GM18951 (cell line): Measurements from ENCODE around the gene TCF7L2.

Source experiments
- POLR2A ChIP-seq: IDR thresholded peaks from 4 replicates; pipeline ENCODE4 v1.6.1; 2011; ENCODE audit warnings: mild to moderate bottlenecking; ENCODE audit not compliant: insufficient read length, insufficient read depth; ENCODE audit errors: extremely low read depth
- in situ Hi-C: fragments of 300-500 bp; cut with MboI; formaldehyde crosslinking; loops from one replicate; pipeline ENCODE4 v1.12.0; 2022; ENCODE audit warnings: low sequenced_read_pairs, mixed read lengths, inconsistent platforms; ENCODE audit not compliant: unreplicated experiment

TCF7L2 gene

GRCh38 chr10:112962343-112962742 is 12.3 kb downstream of the TCF7L2 start:
- in situ Hi-C loops: no loop called here
- no peak for TF ChIP-seq POLR2A

DNA sequence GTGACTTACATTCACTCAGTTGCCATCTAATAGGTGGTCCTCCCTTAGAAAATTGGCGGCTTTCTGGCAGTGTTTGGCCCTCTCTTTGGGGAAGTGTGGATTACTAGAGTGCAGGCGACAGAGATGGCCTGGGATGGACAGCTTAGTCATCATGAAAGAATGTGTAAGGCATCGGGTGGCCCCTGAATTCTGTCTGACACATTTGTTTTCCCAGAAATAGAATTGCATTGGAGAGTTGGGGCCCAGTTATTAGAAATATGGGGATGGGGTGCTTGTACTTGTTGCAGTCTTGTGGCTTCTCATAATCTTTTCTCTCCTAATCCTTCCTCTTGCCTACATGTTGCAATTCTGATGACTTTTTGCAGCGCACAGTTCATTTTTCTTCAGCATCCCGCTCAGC is 13.8 kb downstream of the TCF7L2 start:
- TF ChIP-seq POLR2A: no peak
- in situ Hi-C loops: no loop called here

- TF ChIP-seq POLR2A: no peak
- in situ Hi-C loops: no loop called here
Observed at GRCh38 chr10:112964482-112964881, 14.4 kb downstream of the TCF7L2 start.

DNA sequence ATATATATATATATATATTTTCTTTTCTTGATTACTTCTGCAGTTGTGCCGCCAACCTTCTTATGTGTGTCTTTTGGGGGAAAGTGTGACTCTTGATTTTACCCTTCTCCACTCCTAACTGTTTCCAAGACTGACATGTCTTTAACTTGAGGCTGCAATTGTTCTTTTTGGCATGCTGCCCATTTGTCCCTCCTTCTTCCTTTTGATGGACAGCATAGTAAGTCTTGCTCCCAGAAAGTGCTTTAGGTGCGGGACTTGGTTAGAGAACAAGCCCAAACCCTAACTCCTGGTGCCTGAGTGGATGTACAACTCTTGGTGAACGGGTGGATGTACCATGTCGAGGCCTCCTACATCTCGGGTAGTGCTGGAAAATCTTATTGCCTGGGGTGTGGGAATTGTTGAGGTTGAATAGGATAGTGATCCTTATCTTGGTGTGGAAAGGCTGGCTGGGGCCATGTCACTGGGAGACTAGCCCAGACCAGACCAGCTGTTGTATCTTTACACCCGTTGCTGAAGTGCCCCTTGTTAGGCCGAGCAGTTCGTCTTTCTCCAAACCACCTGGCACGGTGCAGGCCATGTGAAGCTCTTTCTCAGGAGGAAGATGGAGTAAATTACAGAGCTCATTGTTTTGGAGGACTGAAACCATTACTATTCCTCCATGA is 16.3 kb downstream of the TCF7L2 start:
- in situ Hi-C loops: no loop called here
- no peak for TF ChIP-seq POLR2A

GRCh38 chr10:112967200-112967599 is 17.2 kb downstream of the TCF7L2 start:
- TF ChIP-seq POLR2A: no peak
- in situ Hi-C loops: no loop called here

DNA sequence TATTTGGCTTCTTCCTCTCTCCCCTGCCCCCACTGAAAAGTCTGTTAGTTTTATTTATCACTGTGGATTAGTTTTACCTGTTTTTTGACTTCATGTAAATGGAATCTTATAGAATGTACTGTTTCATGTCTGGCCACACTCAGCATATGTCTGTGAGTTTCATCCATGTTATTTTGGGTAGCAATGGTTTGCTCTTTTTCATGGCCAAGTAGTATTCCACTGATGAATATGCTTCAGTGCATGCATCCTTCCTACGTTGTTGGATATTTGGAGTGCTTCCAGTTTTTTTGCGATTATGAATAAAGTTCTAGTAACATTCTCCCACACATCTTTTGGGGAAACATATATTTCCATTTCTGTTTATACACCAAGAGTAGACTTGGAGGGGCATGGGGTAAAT is 19.1 kb downstream of the TCF7L2 start:
- in situ Hi-C loops: no loop called here
- no peak for TF ChIP-seq POLR2A

DNA sequence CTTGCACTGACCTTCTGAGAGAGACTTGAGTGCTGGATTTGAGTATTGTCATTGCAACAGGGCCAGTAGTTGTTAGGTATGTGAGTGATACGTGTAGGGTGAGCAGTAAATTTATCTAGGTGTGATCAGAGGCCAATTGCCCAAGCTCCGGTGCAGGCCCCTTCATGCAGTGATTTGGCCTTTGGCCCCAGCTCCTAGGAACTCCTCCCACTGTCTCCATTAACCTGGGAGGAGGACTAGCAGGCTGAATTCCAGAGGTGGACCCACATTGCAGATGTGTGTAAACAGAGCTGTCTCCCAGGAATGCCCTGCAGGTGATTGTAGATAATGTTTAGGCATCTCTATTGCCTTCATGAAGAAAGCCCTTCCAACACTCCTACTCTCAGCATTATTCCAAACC is 19.5 kb downstream of the TCF7L2 start:
- in situ Hi-C loops: no loop called here
- TF ChIP-seq POLR2A: no peak

DNA sequence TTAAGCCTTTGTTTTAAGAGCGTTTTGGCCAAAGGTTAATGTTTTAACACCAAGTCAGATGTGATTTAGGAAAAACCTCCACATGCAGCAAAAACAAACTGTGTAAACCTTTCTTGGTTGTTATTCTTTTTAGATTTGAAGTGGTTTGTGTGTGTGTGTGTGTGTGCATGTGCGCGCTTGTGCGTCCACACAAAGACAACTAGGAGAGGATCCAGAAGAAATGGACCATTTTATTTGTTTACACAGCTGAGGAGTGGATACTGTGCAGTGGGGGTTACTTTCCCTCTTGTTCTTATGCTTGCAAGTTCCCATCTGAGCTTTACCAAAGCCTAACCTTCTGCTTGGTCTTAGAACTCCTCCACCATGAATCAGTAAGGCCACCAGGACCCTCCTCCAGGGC is 20.0 kb downstream of the TCF7L2 start:
- no peak for TF ChIP-seq POLR2A
- in situ Hi-C loops: no loop called here

DNA sequence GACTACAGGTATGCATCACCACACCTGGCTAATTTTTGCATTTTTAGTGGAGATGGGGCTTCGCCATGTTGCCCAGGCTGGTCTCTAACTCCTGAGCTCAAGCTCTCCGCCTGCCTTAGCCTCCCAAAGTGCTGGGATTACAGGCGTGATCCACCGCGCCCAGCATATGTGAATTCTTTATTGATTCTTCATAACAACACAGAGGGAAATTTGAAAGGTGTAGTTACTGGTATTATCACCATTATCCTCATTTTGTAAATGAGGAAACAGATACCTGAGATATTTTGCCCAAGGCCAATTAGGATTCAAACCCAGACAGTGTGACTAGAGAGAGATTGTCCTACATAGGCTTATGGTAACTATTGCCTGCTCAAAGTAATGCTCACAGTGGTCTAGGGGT is 22.6 kb downstream of the TCF7L2 start:
- TF ChIP-seq POLR2A: no peak
- in situ Hi-C loops: no loop called here

- no peak for TF ChIP-seq POLR2A
- in situ Hi-C loops: no loop called here
Observed at GRCh38 chr10:112973046-112973445, 23.0 kb downstream of the TCF7L2 start.

DNA sequence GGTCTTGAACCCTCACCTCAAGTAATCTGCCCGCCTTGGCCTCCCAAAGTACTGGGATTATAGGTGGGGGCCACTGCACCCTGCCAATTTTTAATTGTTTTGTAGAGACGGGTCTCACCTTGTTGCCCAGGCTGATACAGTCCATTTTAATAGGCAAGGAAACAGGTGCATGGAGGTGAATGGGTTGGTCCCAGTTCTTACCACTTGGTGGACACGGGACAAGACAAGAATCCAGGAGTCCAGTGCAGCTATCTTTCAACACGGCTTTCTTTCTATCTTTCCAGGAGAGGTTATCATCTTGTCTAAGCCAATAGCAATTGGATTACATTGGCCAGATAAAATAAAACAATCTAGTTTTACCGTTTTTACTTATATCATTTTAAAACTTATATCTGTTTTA is 23.8 kb downstream of the TCF7L2 start:
- no peak for TF ChIP-seq POLR2A

GRCh38 chr10:112977426-112977898 is 27.4 kb downstream of the TCF7L2 start:
- in situ Hi-C loops: no loop called here
- TF ChIP-seq POLR2A: no peak

More for the DNA sequence above, 23.8 kb downstream of the TCF7L2 start:
- in situ Hi-C loops: no loop called here

DNA sequence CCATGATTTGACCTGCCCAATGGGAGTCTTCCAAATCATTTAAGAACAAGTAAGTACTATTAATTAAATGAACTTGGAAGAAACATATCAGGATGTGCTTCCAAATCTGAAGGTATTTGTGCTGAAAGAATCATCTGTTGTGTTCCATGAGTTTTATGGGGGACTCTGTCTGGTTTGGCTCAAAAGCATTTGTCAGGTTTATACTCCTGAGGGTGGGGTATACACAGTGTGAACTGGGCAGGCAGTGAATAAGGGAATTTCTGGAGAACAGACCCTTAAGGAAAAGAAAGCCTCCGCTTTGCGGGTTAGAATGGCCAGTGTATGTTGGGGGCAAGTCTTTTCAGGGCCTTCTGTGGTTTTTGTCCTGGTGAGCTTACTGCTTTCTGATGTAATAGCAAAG is 29.9 kb downstream of the TCF7L2 start:
- in situ Hi-C loops: no loop called here
- TF ChIP-seq POLR2A: no peak

DNA sequence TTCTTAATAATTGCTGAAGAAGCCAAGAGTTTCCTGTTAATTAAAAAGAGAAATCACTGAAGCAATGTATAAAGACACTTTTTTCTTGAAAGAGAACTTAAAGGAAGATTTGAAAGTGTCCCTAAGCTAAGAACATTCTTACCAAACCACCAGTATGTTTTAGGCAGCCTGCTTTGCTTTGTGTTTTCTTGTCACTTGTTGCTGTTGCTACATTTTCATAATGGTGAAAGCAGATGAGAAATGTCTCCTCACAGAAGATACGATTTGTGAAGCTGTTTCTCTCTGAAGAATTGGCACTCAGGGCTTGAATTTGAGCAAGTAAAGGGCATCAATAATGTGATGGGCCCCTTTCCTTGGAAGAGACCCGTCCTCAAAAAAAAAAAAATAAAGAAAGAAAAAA is 30.9 kb downstream of the TCF7L2 start:
- no peak for TF ChIP-seq POLR2A
- in situ Hi-C loops: no loop called here

GRCh38 chr10:112981553-112981952 is 31.5 kb downstream of the TCF7L2 start:
- no peak for TF ChIP-seq POLR2A
- in situ Hi-C loops: no loop called here
